ENCODE results near the gene THRB. TPM values are rescaled to one million over a fixed set of nuclear protein-coding genes. Genes with fewer than 3 reads are reported as not detected.

The THRB gene
- total RNA-seq, 3 donors from 2014 or later: 25.1 to 75.5 (median 59.8) TPM

- H3K36me3 ChIP-seq (ENCODE audit: low read depth): no peaks in the 10 kb centered on the region
- H3K4me1 ChIP-seq (ENCODE audit: low read depth): no peaks in the 10 kb centered on the region
- H3K4me3 ChIP-seq: no peak overlapping the region
- no peak for TF ChIP-seq CTCF (IDR thresholded peaks at IDR 0.05)
- no peak for ATAC-seq
- no peak for DNase-seq
- intact Hi-C loops (cut with DNase I, micrococcal nuclease): no loop called here
- H3K9me3 ChIP-seq: no peaks in the 10 kb centered on the region
Observed at GRCh38 chr3:24270204-24270691, 224.4 kb downstream of the THRB start.

GRCh38 chr3:24264748-24265158 is 229.9 kb downstream of the THRB start:
- intact Hi-C loops (cut with DNase I, micrococcal nuclease): loop anchor here (10.0 kb wide), 3 partner anchors 220 to 320 kb away; partner anchors contain the start of gene THRB (in 1 of the 2)
- no peak overlapping the region for H3K4me3 ChIP-seq
- H3K9me3 ChIP-seq: no peaks in the 10 kb centered on the region
- TF ChIP-seq CTCF (IDR thresholded peaks at IDR 0.05): peak; percentile 5
- no peaks in the 10 kb centered on the region for H3K4me1 ChIP-seq (ENCODE audit: low read depth)
- no peaks in the 10 kb centered on the region for H3K36me3 ChIP-seq (ENCODE audit: low read depth)
- DNase-seq (peak in 1 of 3 donors; percentile 35), ATAC-seq (peak; percentile 69)

GRCh38 chr3:24264011-24264410 is 230.6 kb downstream of the THRB start:
- H3K9me3 ChIP-seq: no peaks in the 10 kb centered on the region
- no peak overlapping the region for H3K4me3 ChIP-seq
- DNase-seq (no peak), ATAC-seq (no peak)
- no peak for TF ChIP-seq CTCF (IDR thresholded peaks at IDR 0.05)
- intact Hi-C loops (cut with DNase I, micrococcal nuclease): loop anchor here (10.0 kb wide), 3 partner anchors 221 to 321 kb away; partner anchors contain the start of gene THRB (in 1 of the 2)
- H3K36me3 ChIP-seq (ENCODE audit: low read depth): no peaks in the 10 kb centered on the region
- H3K4me1 ChIP-seq (ENCODE audit: low read depth): no peaks in the 10 kb centered on the region

- DNase-seq (no peak), ATAC-seq (no peak)
- H3K9me3 ChIP-seq: no peaks in the 10 kb centered on the region
- TF ChIP-seq CTCF (IDR thresholded peaks at IDR 0.05): no peak
- no peaks in the 10 kb centered on the region for H3K36me3 ChIP-seq (ENCODE audit: low read depth)
- intact Hi-C loops (cut with DNase I, micrococcal nuclease): loop anchor here (10.0 kb wide), 3 partner anchors 222 to 322 kb away; partner anchors contain the start of gene THRB (in 1 of the 2)
- H3K4me1 ChIP-seq (ENCODE audit: low read depth): no peaks in the 10 kb centered on the region
- H3K4me3 ChIP-seq: no peak overlapping the region
Observed at GRCh38 chr3:24263069-24263668, 231.5 kb downstream of the THRB start.

GRCh38 chr3:24261521-24261920 is 233.1 kb downstream of the THRB start:
- H3K4me1 ChIP-seq (ENCODE audit: low read depth): no peaks in the 10 kb centered on the region
- no peak for TF ChIP-seq CTCF (IDR thresholded peaks at IDR 0.05)
- H3K9me3 ChIP-seq: no peaks in the 10 kb centered on the region
- intact Hi-C loops (cut with DNase I, micrococcal nuclease): loop anchor here (10.0 kb wide), 3 partner anchors 223 to 323 kb away; partner anchors contain the start of gene THRB (in 1 of the 2)
- ATAC-seq: no peak
- no peak for DNase-seq
- H3K36me3 ChIP-seq (ENCODE audit: low read depth): no peaks in the 10 kb centered on the region
- no peak overlapping the region for H3K4me3 ChIP-seq
